ENCODE results near the gene KRT1.
"Not testable (repeated sequence)": the region's sequence is repeated elsewhere in the genome, so short reads cannot be mapped to it uniquely, and the experiment has no call there.

KRT1 gene

DNA sequence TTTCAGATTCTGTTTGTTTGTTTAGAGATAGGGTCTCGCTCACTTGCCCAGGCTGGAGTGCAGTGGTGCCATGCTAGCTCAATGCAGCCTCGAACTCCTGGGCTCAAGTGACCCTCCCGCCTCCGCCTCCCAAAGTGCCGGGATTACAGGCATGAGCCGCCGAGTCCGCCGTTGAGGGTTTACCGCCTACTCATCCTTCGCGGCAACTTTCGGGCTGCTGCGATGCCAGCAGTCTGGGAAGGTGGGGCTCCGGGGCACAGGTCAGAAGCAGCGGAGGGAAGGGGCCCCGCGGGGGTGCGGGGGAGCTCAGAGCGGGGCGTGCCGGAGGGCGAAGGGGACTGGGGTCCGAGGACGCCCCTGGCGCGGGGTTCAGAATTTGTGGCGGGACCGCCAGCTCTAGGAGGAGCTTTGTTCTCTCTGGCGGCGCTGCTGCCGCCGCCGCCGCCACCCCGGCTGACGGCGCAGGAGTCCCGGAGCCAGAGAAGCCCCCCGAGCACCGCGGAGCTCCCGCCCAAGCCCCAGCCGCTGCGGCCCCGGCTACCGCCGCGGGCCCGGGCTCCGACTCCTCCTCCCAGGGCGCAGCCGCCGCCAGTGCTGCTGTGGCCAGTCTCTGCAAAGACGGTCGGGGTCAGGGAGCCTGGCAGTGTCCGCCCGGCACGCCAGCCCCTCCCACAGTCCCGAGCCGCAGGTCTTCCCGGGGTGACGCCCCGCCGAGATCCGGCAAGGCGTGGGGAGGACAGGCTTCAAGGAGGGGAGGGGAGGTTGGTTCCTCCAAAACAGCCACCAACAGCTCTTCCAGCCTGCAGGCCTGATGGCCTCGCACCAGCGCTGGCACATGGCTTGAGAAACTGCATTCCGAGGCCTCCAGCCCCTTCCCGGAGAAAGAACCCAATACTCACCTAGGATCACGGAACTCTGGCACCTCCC, 34.0 kb upstream of the KRT1 start:
- TF ChIP-seq EZH2phosphoT487 (IDR thresholded peaks at IDR 0.05; ENCODE audit: low read length) (no peak), EZH2 (optimal IDR thresholded peaks at IDR 0.05; ENCODE audit: low read depth, low read length) (no peak)
- TF ChIP-seq, protein P1, sequence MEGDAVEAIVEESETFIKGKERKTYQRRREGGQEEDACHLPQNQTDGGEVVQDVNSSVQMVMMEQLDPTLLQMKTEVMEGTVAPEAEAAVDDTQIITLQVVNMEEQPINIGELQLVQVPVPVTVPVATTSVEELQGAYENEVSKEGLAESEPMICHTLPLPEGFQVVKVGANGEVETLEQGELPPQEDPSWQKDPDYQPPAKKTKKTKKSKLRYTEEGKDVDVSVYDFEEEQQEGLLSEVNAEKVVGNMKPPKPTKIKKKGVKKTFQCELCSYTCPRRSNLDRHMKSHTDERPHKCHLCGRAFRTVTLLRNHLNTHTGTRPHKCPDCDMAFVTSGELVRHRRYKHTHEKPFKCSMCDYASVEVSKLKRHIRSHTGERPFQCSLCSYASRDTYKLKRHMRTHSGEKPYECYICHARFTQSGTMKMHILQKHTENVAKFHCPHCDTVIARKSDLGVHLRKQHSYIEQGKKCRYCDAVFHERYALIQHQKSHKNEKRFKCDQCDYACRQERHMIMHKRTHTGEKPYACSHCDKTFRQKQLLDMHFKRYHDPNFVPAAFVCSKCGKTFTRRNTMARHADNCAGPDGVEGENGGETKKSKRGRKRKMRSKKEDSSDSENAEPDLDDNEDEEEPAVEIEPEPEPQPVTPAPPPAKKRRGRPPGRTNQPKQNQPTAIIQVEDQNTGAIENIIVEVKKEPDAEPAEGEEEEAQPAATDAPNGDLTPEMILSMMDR (IDR thresholded peaks at IDR 0.05; ENCODE audit: low read length), result no peak
- no peaks in the 10 kb centered on the region for H3K4me1 ChIP-seq (ENCODE audit: low read length)
- H3F3A ChIP-seq (ENCODE audit: insufficient read depth, low read length), result no peaks in the 10 kb centered on the region
- H3K9me2 ChIP-seq (replicated peaks; ENCODE audit: insufficient read depth, low read length), result no peaks in the 10 kb centered on the region
- H3K4me3 ChIP-seq (ENCODE audit: low read length), result no peak overlapping the region
- H3K27ac ChIP-seq (ENCODE audit: low read length), result no peak overlapping the region
- peaks cover 66% of the 10 kb centered on the region for H3K27me3 ChIP-seq (replicated peaks; ENCODE audit: insufficient read depth, low read length)
- H2AFZ ChIP-seq (ENCODE audit: low read length), result no peak overlapping the region
- H3K79me2 ChIP-seq (ENCODE audit: low read length), result no peaks in the 10 kb centered on the region
- no peaks in the 10 kb centered on the region for H3K9me3 ChIP-seq (replicated peaks; ENCODE audit: insufficient read depth, low read length)
- no peaks in the 10 kb centered on the region for H4K20me1 ChIP-seq (ENCODE audit: insufficient read depth, low read length)
- DNase-seq, result no peak
- H3K9ac ChIP-seq (ENCODE audit: low read length), result no peak overlapping the region
- H3K36me3 ChIP-seq (replicated peaks; ENCODE audit: insufficient read depth, low read length), result no peaks in the 10 kb centered on the region
- H3K4me2 ChIP-seq (ENCODE audit: low read depth, low read length), result no peak overlapping the region

DNA sequence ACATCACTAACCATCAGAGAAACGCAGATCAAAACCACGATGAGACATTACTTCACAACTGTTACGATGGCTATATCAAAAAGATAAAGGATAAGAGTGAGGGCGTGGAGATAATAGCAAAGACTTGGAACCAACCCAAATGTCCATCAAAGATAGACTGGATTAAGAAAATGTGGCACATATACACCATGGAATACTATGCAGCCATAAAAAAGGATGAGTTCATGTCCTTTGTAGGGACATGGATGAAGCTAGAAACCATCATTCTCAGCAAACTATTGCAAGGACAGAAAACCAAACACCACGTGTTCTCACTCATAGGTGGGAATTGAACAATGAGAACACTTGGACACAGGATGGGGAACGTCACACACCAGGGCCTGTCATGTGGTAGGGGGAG, 31.9 kb upstream of the KRT1 start:
- H3K27me3 ChIP-seq (replicated peaks; ENCODE audit: insufficient read depth, low read length), result peaks cover 80% of the 10 kb centered on the region
- DNase-seq; H3K9me3 ChIP-seq (replicated peaks; ENCODE audit: insufficient read depth, low read length); H3K4me2 ChIP-seq (ENCODE audit: low read depth, low read length); H3K9me2 ChIP-seq (replicated peaks; ENCODE audit: insufficient read depth, low read length); H4K20me1 ChIP-seq (ENCODE audit: insufficient read depth, low read length); H3K9ac ChIP-seq (ENCODE audit: low read length); H3K27ac ChIP-seq (ENCODE audit: low read length); H2AFZ ChIP-seq (ENCODE audit: low read length); H3K4me1 ChIP-seq (ENCODE audit: low read length); H3F3A ChIP-seq (ENCODE audit: insufficient read depth, low read length); H3K79me2 ChIP-seq (ENCODE audit: low read length); H3K4me3 ChIP-seq (ENCODE audit: low read length); H3K36me3 ChIP-seq (replicated peaks; ENCODE audit: insufficient read depth, low read length): not testable (repeated sequence)

DNA sequence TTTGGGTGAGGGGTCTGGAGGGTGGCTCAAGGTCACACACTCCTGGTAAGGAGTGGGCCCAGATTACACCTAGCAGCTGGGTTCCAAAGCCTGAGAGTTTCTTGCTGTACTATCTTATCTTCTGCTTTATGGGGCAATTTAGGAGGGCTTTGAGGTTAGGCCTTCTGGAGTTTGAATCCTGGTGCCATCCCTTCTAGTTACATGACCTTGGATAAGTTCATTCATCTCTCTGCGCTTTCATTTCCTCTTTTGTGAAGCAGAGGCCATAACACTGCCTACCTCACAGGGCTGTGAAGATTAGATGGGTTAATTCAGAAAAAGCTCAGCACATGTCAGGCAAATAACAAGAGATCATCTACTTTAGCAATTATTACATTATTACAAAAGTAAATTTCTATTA, 30.5 kb upstream of the KRT1 start:
- no peaks in the 10 kb centered on the region for H3K4me1 ChIP-seq (ENCODE audit: low read length)
- no peak overlapping the region for H3K9ac ChIP-seq (ENCODE audit: low read length)
- no peaks in the 10 kb centered on the region for H3K9me2 ChIP-seq (replicated peaks; ENCODE audit: insufficient read depth, low read length)
- no peak for DNase-seq
- peaks cover 75% of the 10 kb centered on the region for H3K27me3 ChIP-seq (replicated peaks; ENCODE audit: insufficient read depth, low read length)
- H3K4me3 ChIP-seq (ENCODE audit: low read length), result no peak overlapping the region
- no peaks in the 10 kb centered on the region for H4K20me1 ChIP-seq (ENCODE audit: insufficient read depth, low read length)
- H2AFZ ChIP-seq (ENCODE audit: low read length), result no peak overlapping the region
- no peaks in the 10 kb centered on the region for H3K9me3 ChIP-seq (replicated peaks; ENCODE audit: insufficient read depth, low read length)
- no peaks in the 10 kb centered on the region for H3F3A ChIP-seq (ENCODE audit: insufficient read depth, low read length)
- TF ChIP-seq, protein P1 (IDR thresholded peaks at IDR 0.05; ENCODE audit: low read length), result no peak
- TF ChIP-seq EZH2phosphoT487 (IDR thresholded peaks at IDR 0.05; ENCODE audit: low read length) (no peak), EZH2 (optimal IDR thresholded peaks at IDR 0.05; ENCODE audit: low read depth, low read length) (no peak)
- no peaks in the 10 kb centered on the region for H3K36me3 ChIP-seq (replicated peaks; ENCODE audit: insufficient read depth, low read length)
- H3K4me2 ChIP-seq (ENCODE audit: low read depth, low read length), result no peak overlapping the region
- no peaks in the 10 kb centered on the region for H3K79me2 ChIP-seq (ENCODE audit: low read length)
- no peak overlapping the region for H3K27ac ChIP-seq (ENCODE audit: low read length)

DNA sequence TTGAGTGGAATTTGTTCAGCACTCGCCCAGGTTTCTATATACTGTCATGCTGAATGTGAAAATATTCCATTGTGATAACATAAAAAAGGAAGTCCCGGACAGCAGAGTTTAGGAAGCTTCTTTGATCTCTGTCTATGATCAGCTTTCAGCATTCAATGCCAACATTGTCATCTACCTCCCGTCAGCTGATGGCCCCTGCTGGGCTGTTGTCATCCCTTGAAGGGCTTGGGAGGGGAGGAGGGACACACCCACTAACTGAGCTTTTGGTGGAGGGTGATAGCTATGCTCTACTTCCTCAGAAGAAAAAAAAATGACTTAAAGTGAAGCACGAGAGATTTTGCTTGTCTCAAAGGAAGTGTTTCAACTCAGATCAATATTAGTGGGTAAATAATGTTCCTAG, 27.8 kb upstream of the KRT1 start:
- Histone ChIP-seq H3K4me1 (ENCODE audit: low read length) (no peaks in the 10 kb centered on the region), H3K36me3 (replicated peaks; ENCODE audit: insufficient read depth, low read length) (no peaks in the 10 kb centered on the region), H3K9me2 (replicated peaks; ENCODE audit: insufficient read depth, low read length) (no peaks in the 10 kb centered on the region), H3K9ac (ENCODE audit: low read length) (no peak overlapping the region), H4K20me1 (ENCODE audit: insufficient read depth, low read length) (no peaks in the 10 kb centered on the region), H3K79me2 (ENCODE audit: low read length) (no peaks in the 10 kb centered on the region), H3K9me3 (replicated peaks; ENCODE audit: insufficient read depth, low read length) (no peaks in the 10 kb centered on the region), H3F3A (ENCODE audit: insufficient read depth, low read length) (no peaks in the 10 kb centered on the region), H3K4me2 (ENCODE audit: low read depth, low read length) (no peak overlapping the region), H2AFZ (ENCODE audit: low read length) (no peak overlapping the region), H3K4me3 (ENCODE audit: low read length) (no peak overlapping the region), H3K27me3 (replicated peaks; ENCODE audit: insufficient read depth, low read length) (peaks cover 65% of the 10 kb centered on the region), H3K27ac (ENCODE audit: low read length) (no peak overlapping the region)
- no peak for TF ChIP-seq EZH2 (optimal IDR thresholded peaks at IDR 0.05; ENCODE audit: low read depth, low read length)
- no peak for TF ChIP-seq EZH2phosphoT487 (IDR thresholded peaks at IDR 0.05; ENCODE audit: low read length)
- TF ChIP-seq, protein P1 (IDR thresholded peaks at IDR 0.05; ENCODE audit: low read length), result no peak
- DNase-seq, result no peak
